Measurements from ENCODE around the gene SETD3. TPM values are rescaled to one million over a fixed set of nuclear protein-coding genes. Genes with fewer than 3 reads are reported as not detected.

SETD3 gene
- total and polyA plus RNA-seq, 4 donors, result 36.4 to 60.9 (median 49.7) TPM

DNA sequence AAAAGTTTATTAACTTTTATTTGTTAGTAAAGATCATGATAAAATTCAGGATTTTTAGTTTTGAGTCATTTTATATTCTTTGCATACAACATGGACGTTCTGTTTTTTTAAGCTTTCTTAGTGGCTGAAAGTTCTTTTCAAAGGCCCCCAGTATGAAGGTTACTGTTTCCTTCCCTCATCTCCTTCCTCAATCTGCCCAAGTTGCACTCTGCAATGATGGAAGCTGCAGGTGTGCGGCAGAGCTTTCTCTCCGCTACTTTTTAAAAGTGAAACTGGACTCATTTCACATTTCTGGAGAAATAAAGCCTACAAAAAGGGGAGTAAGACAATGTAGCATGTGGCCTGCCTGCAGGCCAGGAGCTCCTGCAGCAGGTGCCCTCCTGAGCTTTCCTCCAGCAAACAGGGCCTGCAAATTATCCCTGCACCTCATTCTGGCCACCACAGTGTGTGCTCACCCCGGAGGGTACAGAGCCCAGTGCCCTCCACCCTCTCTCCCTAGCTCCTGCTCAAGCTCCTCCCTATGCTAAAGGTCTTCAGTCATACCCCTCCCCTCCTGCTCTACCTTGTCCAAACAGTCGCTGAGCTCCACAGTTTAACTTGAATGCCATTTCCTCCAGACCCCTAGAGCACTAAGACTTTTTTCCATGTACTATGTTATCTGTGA is 78.9 kb downstream of the SETD3 start:
- DNase-seq, result no peak
- Histone ChIP-seq H3K4me3 (no peak overlapping the region), H3K27me3 (ENCODE audit: control insufficient read depth in 3 of 3, insufficient read depth in 3 of 3, low read length in 2 of 3) (no peaks in the 10 kb centered on the region), H3K9me3 (ENCODE audit: control insufficient read depth in 4 of 4, insufficient read depth in 3 of 4, low read length in 3 of 4) (no peaks in the 10 kb centered on the region), H3K9ac (ENCODE audit: insufficient read depth in 1 of 2, low read length in 2 of 2) (no peak overlapping the region), H3K36me3 (ENCODE audit: control insufficient read depth in 4 of 4, insufficient read depth in 4 of 4, low read length in 4 of 4) (peaks cover 22 to 35% (median 31%) of the 10 kb centered on the region in 4 donors), H3K4me1 (ENCODE audit: control insufficient read depth in 5 of 5, insufficient read depth in 5 of 5, low read length in 5 of 5) (peaks cover 0 to 3% (median 0%) of the 10 kb centered on the region in 5 donors), H3K27ac (ENCODE audit: low read depth in 1 of 2, low read length in 1 of 2) (no peak overlapping the region)
- 31 to 64% methylated on average over 5 of the region's 5 CpGs for WGBS, 2 donors
- TF ChIP-seq, protein P1, sequence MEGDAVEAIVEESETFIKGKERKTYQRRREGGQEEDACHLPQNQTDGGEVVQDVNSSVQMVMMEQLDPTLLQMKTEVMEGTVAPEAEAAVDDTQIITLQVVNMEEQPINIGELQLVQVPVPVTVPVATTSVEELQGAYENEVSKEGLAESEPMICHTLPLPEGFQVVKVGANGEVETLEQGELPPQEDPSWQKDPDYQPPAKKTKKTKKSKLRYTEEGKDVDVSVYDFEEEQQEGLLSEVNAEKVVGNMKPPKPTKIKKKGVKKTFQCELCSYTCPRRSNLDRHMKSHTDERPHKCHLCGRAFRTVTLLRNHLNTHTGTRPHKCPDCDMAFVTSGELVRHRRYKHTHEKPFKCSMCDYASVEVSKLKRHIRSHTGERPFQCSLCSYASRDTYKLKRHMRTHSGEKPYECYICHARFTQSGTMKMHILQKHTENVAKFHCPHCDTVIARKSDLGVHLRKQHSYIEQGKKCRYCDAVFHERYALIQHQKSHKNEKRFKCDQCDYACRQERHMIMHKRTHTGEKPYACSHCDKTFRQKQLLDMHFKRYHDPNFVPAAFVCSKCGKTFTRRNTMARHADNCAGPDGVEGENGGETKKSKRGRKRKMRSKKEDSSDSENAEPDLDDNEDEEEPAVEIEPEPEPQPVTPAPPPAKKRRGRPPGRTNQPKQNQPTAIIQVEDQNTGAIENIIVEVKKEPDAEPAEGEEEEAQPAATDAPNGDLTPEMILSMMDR (IDR thresholded peaks at IDR 0.05; ENCODE audit: control extremely low read depth, extremely low read depth), result no peak
- ATAC-seq (ENCODE audit: insufficient read depth, low FRiP score), result no peak

DNA sequence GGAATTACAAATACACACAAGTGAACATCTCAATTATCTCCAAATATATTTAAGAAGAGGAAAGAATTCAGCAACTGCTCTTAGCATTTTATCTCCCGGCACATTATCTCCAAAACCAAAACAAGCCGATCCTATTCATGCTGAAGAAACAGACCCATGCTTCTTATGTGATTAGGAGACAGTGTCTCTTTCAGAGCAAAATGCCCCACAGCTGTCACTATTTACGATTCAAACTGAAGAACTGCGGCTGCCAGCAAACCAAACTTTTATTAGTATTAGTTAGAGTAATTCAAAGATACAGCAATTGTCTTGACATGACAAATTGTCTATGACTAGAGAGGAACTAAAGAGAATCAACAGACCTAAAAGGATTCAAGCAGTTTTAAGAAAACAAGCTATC is 79.4 kb downstream of the SETD3 start:
- Histone ChIP-seq H3K9me3 (ENCODE audit: control insufficient read depth in 4 of 4, insufficient read depth in 3 of 4, low read length in 3 of 4) (no peaks in the 10 kb centered on the region), H3K27me3 (ENCODE audit: control insufficient read depth in 3 of 3, insufficient read depth in 3 of 3, low read length in 2 of 3) (no peaks in the 10 kb centered on the region)
- 69 to 84% methylated on average over 4 of the region's 4 CpGs for WGBS, 2 donors

DNA sequence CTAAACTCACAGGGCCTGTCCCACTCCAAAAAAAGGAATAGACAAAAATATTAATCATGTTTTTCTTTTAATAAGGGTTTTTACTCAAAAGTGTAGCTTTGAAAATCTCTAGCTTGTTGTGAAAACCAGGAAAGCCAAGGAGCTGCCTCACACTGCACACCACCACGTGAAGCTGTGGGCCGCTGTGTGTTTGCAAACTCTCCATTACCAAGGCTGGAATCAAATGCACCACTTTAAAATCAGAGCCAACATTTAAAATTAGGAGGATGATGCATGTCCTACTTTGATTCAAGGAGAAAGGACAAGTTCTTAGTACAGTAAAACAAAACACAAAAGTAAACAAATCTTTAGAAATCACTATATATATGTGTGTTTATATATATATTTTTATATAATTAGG is 83.0 kb downstream of the SETD3 start:
- H3K27me3 ChIP-seq (ENCODE audit: control insufficient read depth in 3 of 3, insufficient read depth in 3 of 3, low read length in 2 of 3), result no peaks in the 10 kb centered on the region
- no peak for DNase-seq
- no peak overlapping the region for H3K9ac ChIP-seq (ENCODE audit: insufficient read depth in 1 of 2, low read length in 2 of 2)
- H3K36me3 ChIP-seq (ENCODE audit: control insufficient read depth in 4 of 4, insufficient read depth in 4 of 4, low read length in 4 of 4), result peaks cover 17 to 31% (median 21%) of the 10 kb centered on the region in 4 donors
- no peak for ATAC-seq (ENCODE audit: insufficient read depth, low FRiP score)
- WGBS, 2 donors, result 91 to 96% methylated on average over 2 of the region's 2 CpGs
- TF ChIP-seq, protein P1 (IDR thresholded peaks at IDR 0.05; ENCODE audit: control extremely low read depth, extremely low read depth), result no peak
- H3K9me3 ChIP-seq (ENCODE audit: control insufficient read depth in 4 of 4, insufficient read depth in 3 of 4, low read length in 3 of 4), result no peaks in the 10 kb centered on the region
- no peak overlapping the region for H3K27ac ChIP-seq (ENCODE audit: low read depth in 1 of 2, low read length in 1 of 2)
- H3K4me3 ChIP-seq, result no peak overlapping the region
- peaks cover 0 to 13% (median 3%) of the 10 kb centered on the region in 5 donors for H3K4me1 ChIP-seq (ENCODE audit: control insufficient read depth in 5 of 5, insufficient read depth in 5 of 5, low read length in 5 of 5)

More for the DNA sequence above, 79.4 kb downstream of the SETD3 start:
- TF ChIP-seq, protein P1 (IDR thresholded peaks at IDR 0.05; ENCODE audit: control extremely low read depth, extremely low read depth), result no peak
- H3K9ac ChIP-seq (ENCODE audit: insufficient read depth in 1 of 2, low read length in 2 of 2), result no peak overlapping the region
- peaks cover 18 to 34% (median 28%) of the 10 kb centered on the region in 4 donors for H3K36me3 ChIP-seq (ENCODE audit: control insufficient read depth in 4 of 4, insufficient read depth in 4 of 4, low read length in 4 of 4)
- no peak overlapping the region for H3K4me3 ChIP-seq
- peak in 2 of 3 donors; percentile 25 to 46 for DNase-seq
- peaks cover 0 to 4% (median 2%) of the 10 kb centered on the region in 5 donors for H3K4me1 ChIP-seq (ENCODE audit: control insufficient read depth in 5 of 5, insufficient read depth in 5 of 5, low read length in 5 of 5)
- H3K27ac ChIP-seq (ENCODE audit: low read depth in 1 of 2, low read length in 1 of 2), result no peak overlapping the region
- ATAC-seq (ENCODE audit: insufficient read depth, low FRiP score), result no peak

Data from lung (tissue), 12 donors.